Activated T-helper 9 cell treated with anti-CD3 and anti-CD28 coated beads, Interleukin-2, amount 50 U/mL, for 16 hours (primary cell): ENCODE measurements around the gene CRISPLD2.

Source experiments
- DNase-seq: peaks from one replicate; pipeline ENCODE4 v3.0.0-alpha.2; 2020; ENCODE audit warnings: low read depth

The CRISPLD2 gene

GRCh38 chr16:84884596-84885341 is 65.0 kb downstream of the CRISPLD2 start:
- DNase-seq = no peak

- DNase-seq = no peak
These were observed 65.6 kb downstream of the CRISPLD2 start for GRCh38 chr16:84885342-84885910.

DNA sequence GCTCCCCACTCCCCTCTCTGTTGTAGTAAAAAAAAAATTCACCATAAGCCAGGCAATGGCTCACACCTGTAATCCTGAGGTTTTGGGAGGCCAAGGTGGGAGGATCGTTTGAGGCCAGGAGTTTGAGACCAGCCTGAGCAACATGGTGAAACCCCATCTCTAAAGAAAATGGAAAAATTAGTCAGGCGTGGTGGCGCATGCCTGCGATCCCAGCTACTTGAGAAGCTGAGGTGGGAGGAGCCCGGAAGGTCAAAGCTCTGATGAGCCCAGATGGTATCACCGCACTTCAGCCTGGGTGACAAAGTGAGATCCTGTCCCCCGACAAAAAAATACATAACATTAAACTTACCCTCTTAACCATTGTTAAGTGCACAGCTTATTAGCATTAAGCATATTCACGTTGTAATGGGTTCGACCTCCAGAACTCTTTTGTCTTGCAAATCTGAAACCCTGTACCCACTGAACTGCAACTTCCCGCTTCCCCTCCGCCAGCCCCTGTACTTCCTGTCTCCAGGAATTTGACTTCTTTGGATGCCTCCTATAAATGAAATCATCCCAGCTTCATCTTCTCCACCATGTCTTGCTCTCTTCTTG is 66.8 kb downstream of the CRISPLD2 start:
- no peak for DNase-seq

DNA sequence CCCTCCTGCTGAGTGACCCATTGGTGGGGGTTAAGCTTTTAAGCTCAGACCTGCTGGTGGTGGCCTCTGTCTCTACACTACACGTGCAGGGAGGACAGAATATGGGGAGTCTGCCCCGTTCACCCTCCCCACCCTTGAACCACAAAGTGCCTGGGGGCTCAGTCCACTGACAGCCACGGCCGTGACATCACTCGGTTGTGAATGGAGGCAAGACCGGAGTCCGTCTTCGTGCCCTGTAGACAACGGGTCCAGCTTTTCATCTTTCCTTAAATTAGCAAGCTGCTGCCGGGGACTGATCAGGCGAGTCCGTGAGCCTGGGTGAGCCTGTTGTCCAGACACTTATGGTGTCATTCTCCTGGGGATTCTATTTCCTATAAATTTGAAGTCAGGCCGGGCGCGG is 67.4 kb downstream of the CRISPLD2 start:
- no peak for DNase-seq

GRCh38 chr16:84888450-84888849 is 68.7 kb downstream of the CRISPLD2 start:
- no peak for DNase-seq

GRCh38 chr16:84889066-84889465 is 69.3 kb downstream of the CRISPLD2 start:
- no peak for DNase-seq

- DNase-seq = no peak
These were observed 70.6 kb downstream of the CRISPLD2 start for GRCh38 chr16:84890427-84890826.

DNA sequence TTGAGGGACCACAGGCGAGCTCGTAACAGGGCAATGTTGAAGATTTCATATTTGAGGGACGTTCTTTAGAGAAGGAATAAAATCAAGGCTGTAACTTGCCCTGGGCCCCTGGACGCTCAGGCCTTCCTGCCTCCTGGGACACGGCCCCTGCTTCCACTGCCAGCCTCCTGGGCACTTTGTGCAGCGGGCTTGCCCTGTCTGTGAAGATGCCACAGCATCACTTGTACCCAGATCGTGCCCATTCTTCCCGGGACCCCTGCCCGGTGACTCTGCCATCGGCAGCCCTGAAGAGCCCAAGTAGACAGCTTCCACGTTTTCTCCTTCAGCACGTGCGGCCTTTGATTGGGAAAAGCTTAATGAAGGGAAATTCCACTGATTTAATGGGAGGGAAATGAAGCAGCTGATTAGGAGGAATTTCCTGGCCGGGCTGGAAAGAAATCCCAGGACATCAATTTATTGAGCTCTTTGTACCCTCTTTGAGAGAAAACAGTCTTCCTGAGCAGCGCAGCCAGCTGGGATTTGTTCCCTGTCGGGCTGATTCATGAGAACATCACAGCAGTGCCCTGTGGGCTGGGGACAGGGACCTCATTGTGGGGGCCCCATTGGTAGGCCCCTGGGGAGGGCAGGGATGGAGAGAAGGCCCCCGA is 71.5 kb downstream of the CRISPLD2 start:
- no peak for DNase-seq

- DNase-seq = no peak
These were observed 72.3 kb downstream of the CRISPLD2 start for GRCh38 chr16:84892097-84892496.

DNA sequence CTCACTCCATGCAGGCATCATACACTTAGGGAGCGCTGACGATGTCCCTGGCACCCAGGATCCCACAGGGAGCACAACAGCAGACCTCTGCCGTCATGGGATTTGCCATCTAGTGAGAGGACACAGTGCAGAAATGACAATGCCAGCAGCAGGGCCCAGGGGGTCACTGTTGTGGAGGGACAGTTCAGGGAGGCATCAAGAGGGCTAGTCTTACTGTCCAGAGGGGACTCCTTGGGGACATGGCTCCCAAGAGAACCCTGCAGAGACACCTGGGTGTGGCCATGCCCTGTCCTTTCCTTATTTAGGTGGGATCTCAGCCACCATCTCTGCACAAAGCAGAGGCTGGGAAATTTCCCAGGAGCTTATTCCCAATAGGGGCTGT is 73.7 kb downstream of the CRISPLD2 start:
- DNase-seq = no peak

DNA sequence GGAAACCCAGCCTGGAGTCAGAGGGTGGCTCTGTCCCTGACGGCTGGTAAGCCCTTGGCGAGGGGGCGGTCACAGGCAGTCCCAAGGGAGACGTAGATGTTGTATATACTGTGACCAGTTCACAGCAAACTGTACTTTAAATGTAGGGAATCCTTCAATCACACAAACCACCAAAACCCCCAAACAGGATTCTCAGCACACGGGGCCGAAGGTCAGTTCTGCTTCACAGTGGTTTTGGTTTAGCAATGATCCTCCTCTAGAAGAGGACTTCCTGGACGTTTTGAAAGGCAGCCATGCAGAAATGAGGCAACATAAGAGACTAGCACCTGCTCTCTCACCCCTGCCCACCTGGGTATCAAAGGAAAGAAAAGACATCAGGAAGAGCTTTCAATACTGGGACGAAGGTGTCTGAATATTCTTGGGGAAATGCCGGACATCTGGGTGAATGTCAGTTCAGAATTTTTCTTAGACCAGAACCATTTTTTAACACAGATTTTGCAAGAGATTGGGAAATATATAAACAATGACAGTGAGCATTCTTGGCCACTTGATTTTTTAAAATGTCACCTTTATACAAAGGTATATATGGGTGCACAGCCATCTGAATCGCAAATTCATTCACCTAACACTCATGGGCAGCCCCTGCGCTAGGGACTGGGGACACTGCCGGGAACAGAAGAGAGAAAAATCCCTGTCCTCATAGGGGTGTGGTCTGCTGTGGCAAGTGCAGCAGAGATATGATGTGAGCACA is 74.2 kb downstream of the CRISPLD2 start:
- DNase-seq = no peak

- no peak for DNase-seq
These were observed 75.2 kb downstream of the CRISPLD2 start for GRCh38 chr16:84895016-84895415.

DNA sequence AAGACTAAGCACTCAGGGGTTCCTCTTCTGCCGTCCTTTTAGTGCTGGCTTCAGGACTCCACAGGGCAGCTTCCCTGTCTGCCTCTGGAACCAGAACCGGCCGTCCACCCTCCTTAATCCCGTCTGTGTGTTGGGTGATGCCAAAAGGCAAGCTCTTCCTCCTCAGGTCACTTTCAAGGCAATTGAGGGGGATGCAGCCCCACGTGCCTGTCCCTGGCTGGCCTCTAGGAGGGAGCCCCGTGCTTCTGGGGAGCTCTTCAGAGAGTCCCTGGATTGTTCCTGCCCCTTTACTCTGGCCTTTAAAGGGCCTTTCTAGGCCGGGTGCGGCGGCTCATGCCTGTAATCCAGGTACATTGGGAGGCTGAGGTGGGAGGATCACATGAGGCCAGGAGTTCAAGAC is 77.1 kb downstream of the CRISPLD2 start:
- DNase-seq = no peak

- no peak for DNase-seq
These were observed 78.2 kb downstream of the CRISPLD2 start for GRCh38 chr16:84897911-84898377.

GRCh38 chr16:84898447-84898846 is 78.7 kb downstream of the CRISPLD2 start:
- DNase-seq = no peak

- no peak for DNase-seq
These were observed 79.6 kb downstream of the CRISPLD2 start for GRCh38 chr16:84899414-84899813.

DNA sequence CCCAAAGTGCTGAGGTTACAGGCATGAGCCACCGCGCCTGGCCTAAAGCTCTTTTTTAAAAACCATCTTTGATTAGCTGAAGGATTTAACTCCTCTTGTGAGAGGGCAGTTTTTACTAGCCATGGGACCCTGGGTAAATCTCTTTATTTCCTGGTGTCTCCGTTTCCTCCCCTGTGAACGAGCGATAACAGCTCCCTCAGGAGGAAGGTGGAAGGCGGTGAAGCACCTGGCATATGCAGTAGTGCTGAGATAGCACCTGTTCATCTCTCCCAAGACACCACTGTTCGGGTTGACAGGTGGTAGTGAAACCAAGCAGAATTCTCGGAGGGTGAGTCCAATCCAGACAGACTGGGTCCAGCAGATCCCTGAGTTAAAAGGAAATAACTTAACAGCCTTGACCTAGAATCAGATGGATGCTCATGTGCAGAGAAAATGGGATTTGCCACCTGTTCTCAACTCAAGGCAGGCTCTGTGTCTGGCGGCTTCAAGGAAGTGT is 86.2 kb downstream of the CRISPLD2 start:
- DNase-seq = no peak

DNA sequence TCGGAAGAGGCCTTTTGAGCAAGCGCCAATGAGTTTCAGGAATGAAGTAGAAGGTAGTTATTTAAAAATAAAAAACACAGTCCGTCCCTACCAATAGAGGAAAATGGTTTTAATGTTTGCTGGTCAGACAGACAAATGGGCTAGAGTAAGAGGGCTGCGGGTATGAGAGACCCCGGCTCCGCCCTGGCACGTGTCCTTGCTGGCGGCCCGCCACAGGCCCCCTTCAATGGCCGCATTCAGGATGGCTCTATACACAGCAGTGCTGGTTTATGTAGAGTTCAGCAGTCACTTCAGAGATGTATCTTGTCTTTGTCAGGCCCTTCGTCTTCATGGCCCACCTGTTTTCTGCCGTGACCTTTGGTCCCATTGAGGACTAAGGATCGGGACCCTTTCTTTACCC is 87.3 kb downstream of the CRISPLD2 start:
- no peak for DNase-seq

DNA sequence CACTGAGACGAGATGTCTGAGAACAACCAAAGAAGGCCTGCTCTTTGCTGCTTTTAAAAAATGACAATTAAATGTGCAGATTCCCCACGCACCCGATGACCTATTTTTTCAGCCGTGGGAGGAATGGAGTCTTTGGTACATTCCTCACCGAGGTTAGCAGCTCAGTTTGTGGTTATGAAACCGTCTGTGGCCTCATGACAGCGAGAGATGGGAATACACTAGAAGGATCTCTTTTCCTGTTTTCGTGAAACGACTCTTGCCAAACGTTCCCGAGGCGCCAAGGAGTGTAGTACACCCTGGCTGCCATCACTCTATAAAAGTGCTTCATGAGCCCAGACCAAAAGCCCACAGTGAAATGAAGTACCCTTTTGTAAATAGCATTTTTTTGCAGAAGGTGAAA is 87.8 kb downstream of the CRISPLD2 start:
- no peak for DNase-seq

GRCh38 chr16:84909476-84910085 is 89.8 kb downstream of the CRISPLD2 start:
- DNase-seq = no peak

- DNase-seq = no peak
These were observed 91.9 kb downstream of the CRISPLD2 start for GRCh38 chr16:84911486-84912216.
